Measurements from ENCODE around the gene LRRC14B.
"Not testable (repeated sequence)": the region's sequence is repeated elsewhere in the genome, so short reads cannot be mapped to it uniquely, and the experiment has no call there.

The LRRC14B gene

GRCh38 chr5:213803-214395 lies 22.6 kb downstream of the LRRC14B start:
- DNase-seq = no peak

DNA sequence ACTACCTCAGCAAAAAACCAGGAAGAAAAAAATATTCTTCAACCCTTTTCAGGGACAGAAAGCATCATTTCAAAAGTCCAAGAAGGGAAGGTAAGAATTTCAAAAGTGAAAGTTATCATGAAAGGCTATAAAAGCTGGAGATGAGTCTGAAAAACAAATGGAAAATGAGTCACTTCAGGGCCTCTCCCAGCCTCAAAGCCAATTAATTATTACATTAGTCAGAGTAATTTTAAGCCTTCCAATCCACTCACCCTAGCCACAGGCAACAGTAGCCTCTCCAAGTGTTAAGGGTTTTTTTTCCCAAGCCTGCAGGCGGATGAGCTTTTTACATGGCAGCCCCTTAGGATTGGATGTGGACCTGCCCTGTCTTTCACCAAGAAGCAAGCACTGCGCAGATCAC lies 24.0 kb downstream of the LRRC14B start:
- not testable (repeated sequence) for DNase-seq

DNA sequence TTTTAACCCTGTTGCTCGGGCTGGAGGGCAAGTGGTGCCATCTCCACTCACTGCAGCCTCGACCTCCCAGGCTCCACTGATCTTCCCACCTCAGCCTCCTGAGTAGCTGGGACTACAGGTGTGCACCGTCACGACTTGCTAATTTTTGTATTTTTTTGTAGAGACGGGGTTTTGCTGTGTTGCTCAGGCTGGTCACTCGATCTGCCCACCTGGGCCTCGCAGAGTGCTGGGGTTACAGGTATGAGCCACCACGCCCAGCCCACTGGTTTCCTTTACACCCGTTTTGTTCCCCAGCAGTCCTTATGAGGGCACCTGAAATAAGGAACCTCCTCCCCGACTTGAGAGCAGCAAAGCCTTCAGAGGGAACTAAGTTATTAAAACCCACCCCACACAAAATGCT lies 24.8 kb downstream of the LRRC14B start:
- not testable (repeated sequence) for DNase-seq

DNA sequence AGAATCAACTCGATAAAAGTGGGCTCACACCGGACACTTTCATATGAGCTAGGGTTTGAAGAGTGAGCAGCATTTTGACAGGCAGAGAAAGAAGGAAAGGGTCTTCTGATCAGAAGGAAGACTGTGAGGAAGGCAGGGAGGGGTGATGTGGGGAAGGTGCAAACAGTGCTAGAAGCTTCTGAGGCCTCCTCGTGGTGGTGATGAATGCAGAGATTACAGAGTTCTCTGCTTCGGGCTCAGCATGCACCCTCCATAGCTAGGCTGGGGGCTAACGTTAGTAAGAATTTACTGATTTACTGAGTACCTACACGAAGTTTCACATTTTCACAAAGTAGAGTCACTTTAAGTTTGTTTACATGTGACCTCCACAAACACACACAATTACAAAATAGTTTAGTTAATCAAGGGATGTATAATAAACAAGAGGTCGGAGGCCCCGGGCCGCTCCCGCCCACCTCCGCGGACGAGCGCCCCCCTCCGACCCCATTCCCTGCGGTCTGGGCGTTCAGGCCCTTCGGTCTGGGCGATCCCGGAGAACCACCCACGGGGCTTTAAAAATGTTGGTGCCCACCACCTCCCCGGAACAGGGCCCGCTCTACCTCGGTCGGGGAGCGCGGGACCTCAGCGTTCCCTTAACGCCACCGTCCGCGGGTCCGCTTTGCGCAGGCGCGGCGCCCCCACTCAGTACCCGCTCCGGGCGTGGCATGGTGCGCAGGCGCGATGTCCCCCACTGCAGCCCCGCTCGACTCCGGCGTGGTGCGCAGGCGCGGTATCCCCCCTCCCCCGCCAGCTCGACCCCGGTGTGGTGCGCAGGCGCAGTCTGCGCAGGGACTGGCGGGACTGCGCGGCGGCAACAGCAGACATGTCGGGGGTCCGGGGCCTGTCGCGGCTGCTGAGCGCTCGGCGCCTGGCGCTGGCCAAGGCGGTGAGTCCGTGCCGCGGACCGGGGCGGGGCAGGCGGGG lies 26.5 kb downstream of the LRRC14B start, which contains the start of the genes CCDC127 and SDHA:
CCDC127 (minus strand) TSS at position 660 of the 963 bp plus-strand sequence. CDS start 1,304 bp downstream, outside the sequence.
SDHA (plus strand) TSS at position 827 of the 963 bp plus-strand sequence; CDS start at position 863, 36 bp downstream.
- DNase-seq = peak; percentile 95 to 96

DNA sequence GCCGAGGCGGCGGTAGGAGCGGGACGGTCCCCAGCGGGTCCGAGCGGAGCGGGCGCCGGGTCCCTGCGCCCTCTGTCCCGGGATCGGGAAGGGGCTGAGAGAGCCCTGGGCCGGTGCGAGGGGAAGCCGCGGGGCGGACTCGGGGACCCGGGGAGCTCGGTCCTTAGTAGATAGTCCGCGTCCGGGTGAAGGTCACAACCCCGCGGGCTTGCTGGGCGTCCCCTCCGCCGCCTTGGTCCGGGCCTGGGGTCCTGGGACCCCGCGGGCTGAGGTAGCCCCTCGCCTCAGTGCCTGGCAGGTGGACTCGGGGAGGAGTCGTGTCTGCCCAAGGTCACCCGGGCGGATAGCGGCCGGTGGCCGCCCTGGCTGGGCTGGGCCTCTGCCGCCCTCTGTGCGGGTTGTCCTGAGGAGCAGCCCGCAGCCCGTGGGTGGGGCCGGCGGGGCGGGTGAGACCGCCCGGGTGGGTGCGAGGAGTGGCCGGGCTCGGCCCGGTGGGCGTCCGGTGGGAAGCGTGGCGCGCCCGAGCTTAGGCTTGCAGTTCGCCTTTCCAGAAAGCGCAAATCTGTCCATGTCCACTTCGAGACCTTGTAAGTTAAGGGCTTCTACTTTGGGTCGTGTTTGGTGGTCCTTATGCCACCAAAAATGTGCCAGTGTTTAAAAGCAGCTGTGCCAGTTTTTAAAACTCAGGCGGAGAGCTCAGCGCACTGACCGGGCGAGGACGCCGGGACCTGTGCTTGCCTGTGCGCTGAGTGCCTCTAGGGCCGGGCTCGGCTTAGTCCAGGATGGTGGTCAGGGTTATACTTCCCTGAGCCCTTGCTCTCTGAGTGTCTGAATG lies 27.4 kb downstream of the LRRC14B start:
- peak; percentile 30 to 52 for DNase-seq

- DNase-seq = peak in 1 of 2 experiments; percentile 47
Measured at GRCh38 chr5:219460-219863, 28.2 kb downstream of the LRRC14B start.

GRCh38 chr5:219991-220390 lies 28.7 kb downstream of the LRRC14B start:
- DNase-seq = no peak

- not testable (repeated sequence) for DNase-seq
Measured at GRCh38 chr5:222951-223715, 31.8 kb downstream of the LRRC14B start.

GRCh38 chr5:223791-224190 lies 32.5 kb downstream of the LRRC14B start:
- DNase-seq = no peak

- DNase-seq = no peak
Measured at GRCh38 chr5:225334-225733, 34.0 kb downstream of the LRRC14B start.

DNA sequence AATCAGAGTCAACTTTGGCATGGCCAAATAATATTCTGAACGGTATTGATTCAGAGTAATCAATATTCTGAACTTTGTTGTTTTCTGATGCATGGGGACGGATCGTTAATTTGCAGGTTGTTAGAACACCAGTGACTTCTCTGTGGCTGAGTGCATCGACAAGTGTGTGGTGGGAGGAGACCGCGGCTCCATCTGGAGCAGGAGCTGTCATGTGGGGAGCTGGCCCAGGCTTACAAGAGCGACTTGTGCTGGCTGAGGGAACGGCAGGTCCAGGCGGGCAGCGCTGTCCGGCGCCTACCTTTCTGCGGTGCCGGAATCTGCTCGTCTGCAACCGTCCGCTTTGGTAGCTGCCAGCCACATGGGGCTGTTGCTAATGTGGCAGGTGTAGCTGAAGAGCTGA lies 36.1 kb downstream of the LRRC14B start:
- DNase-seq = not testable (repeated sequence)

DNA sequence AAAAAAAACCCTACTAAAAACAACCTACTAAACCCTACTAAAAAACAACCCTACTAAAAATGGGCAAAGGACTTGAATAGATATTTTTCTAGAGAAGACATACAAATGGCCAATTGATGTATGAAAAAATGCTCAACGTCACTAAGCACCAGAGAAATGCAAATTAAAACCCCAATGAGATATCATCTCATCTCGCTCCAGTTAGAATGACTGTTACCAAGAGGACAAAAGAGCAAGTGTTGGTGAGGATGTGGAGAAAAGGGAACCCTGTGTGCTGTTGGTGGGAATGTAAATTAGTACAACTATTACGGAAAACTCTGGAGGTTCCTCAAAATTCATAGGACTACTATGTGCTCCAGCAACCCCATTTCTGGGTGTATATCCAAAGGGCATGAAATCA lies 37.6 kb downstream of the LRRC14B start:
- no peak for DNase-seq

- DNase-seq = no peak
Measured at GRCh38 chr5:230711-231110, 39.4 kb downstream of the LRRC14B start.

GRCh38 chr5:231661-232060 lies 40.4 kb downstream of the LRRC14B start:
- no peak for DNase-seq

- not testable (repeated sequence) for DNase-seq
Measured at GRCh38 chr5:233426-233825, 42.1 kb downstream of the LRRC14B start.

DNA sequence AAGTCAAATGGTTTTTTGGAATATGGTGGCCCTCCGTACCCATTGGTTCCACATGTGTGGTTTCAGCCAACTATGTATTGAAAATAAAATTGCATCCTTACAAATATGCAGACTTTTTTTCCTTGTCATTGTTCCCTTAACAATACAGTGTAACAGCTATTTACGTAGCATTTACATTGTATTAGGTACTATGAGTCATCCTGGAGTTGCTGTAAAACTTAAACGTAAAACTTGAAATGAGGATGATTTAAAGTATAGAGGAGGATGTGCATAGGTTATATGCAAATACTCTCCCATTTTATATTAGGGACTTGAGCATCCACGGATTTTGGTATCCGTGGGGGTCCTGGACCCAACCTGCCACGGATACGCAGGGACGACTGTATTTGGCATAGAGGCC lies 43.2 kb downstream of the LRRC14B start:
- DNase-seq = no peak

DNA sequence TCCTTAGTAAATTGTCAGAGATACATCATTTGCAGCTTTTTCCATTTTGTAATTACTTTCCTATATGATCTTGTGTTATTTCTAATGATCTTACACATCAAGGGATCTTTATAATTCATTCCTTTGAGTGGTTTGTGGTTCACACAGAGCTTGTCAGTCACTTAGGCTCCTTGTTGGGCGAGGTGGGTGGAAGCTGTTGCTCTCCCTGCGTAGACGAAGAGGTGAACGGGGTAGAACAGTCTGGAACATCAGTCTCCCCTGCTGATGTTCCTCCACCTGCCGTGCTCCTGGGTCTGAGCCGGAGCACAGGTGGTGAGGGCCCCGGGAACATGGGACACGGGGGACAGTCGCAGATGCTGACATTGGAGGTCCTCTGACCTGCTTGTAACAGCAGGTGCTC lies 44.2 kb downstream of the LRRC14B start:
- not testable (repeated sequence) for DNase-seq

GRCh38 chr5:237931-238330 lies 46.6 kb downstream of the LRRC14B start:
- DNase-seq = not testable (repeated sequence)

DNA sequence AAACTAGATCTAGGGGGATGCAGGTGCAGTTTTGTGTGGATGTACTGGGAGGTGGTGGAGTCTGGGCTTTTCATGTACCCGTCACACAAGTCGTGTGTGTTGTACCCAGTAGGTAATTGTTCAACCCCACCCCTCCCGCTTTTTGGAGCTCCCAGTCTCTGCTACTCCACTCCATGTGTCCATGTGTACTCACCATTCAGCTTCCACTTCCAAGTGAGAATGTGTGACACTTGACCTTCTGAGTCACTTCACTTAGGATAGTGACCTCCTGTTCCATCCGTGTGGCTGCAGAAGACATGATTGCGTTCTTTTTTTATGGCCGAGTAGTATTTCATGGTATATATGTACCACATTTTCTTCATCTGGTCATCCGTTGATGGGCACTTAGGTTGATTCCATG lies 49.3 kb downstream of the LRRC14B start:
- not testable (repeated sequence) for DNase-seq

GRCh38 chr5:241045-241669 lies 49.9 kb downstream of the LRRC14B start:
- not testable (repeated sequence) for DNase-seq

GRCh38 chr5:243683-244367 lies 52.5 kb downstream of the LRRC14B start:
- not testable (repeated sequence) for DNase-seq
